ENCODE measurements around the gene RPL13.

DNA sequence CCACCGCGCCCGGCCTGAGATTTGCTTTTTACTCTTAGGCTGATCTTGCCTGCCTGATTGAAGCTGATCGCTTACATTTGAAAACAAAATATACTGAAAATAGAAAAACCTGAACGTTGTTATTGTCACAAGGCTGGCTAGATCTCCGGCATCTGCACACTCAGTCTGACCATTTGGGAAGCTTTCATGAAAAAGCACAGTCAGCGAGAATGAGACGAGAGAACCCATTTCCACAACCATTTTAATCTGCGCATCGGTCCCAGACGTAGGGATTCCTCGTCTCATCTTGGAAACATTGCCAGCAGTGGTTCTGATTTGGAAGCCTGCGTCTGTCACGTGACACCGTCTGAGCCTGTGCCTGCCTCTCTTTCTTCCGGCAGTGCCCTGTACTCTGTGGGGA is 31.4 kb upstream of the RPL13 start:
- no peak for TF ChIP-seq POLR2A (IDR thresholded peaks at IDR 0.05)
- TF ChIP-seq, protein P1, sequence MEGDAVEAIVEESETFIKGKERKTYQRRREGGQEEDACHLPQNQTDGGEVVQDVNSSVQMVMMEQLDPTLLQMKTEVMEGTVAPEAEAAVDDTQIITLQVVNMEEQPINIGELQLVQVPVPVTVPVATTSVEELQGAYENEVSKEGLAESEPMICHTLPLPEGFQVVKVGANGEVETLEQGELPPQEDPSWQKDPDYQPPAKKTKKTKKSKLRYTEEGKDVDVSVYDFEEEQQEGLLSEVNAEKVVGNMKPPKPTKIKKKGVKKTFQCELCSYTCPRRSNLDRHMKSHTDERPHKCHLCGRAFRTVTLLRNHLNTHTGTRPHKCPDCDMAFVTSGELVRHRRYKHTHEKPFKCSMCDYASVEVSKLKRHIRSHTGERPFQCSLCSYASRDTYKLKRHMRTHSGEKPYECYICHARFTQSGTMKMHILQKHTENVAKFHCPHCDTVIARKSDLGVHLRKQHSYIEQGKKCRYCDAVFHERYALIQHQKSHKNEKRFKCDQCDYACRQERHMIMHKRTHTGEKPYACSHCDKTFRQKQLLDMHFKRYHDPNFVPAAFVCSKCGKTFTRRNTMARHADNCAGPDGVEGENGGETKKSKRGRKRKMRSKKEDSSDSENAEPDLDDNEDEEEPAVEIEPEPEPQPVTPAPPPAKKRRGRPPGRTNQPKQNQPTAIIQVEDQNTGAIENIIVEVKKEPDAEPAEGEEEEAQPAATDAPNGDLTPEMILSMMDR (IDR thresholded peaks at IDR 0.05 in 8 of 11, conservative IDR thresholded peaks at IDR 0.05 in 3 of 11), result no peak
- TF ChIP-seq POLR2AphosphoS5 (IDR thresholded peaks at IDR 0.05), result no peak
